ENCODE results near the gene RAMACL.

The RAMACL gene

GRCh38 chr6:166592821-166593220, 6.3 kb upstream of the RAMACL start:
- Histone ChIP-seq H3K79me2 (ENCODE audit: low read length) (no peaks in the 10 kb centered on the region), H3K4me2 (ENCODE audit: low read length) (no peak overlapping the region)

DNA sequence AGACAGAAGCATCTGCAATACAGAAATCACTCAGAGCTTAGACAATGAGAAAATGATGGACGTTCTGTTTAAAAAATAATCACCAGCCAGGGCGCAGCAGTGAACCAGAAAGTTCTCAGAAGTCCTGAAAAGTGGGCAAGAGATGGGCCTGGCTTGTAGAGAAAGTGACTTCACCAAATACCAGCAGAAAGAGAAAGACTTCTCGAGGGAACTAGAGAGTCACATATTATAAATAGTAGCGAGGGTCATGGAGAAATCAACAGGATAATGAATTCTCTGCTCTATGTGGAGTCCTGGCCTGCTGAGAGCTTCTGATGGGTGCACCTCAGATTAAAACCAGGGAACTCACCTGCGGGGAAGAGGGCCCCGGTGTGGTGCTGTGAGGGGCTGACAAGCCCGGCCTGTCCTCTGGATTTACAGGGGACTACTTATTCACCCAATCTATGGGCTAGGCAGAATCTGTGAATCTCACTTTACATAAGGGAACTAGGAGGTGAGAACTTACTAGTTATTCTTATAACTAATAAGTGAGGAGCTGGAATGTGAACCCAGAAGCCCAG, 5.6 kb upstream of the RAMACL start:
- Histone ChIP-seq H3K9me3 (ENCODE audit: insufficient read depth, low read length) (no peaks in the 10 kb centered on the region), H3K9ac (ENCODE audit: low read length) (no peak overlapping the region), H3K4me2 (ENCODE audit: low read length) (no peak overlapping the region), H3K27ac (ENCODE audit: low read length) (no peak overlapping the region), H4K20me1 (ENCODE audit: insufficient read depth, low read length) (no peaks in the 10 kb centered on the region), H3K79me2 (ENCODE audit: low read length) (no peaks in the 10 kb centered on the region), H3K36me3 (replicated peaks; ENCODE audit: low read depth, low read length) (no peaks in the 10 kb centered on the region), H3K4me3 (ENCODE audit: low read length) (no peak overlapping the region), H2AFZ (ENCODE audit: low read depth, low read length) (no peak overlapping the region), H3K4me1 (ENCODE audit: low read length) (peaks cover 46% of the 10 kb centered on the region), H3K27me3 (ENCODE audit: low read depth, low read length) (no peaks in the 10 kb centered on the region)
- no peak for TF ChIP-seq EZH2phosphoT487 (IDR thresholded peaks at IDR 0.05; ENCODE audit: low read depth)
- TF ChIP-seq CTCF (IDR thresholded peaks at IDR 0.05; ENCODE audit: low read depth, low read length), result no peak

More at GRCh38 chr6:166592821-166593220, 6.3 kb upstream of the RAMACL start:
- Histone ChIP-seq H4K20me1 (ENCODE audit: insufficient read depth, low read length) (no peaks in the 10 kb centered on the region), H2AFZ (ENCODE audit: low read depth, low read length) (no peak overlapping the region), H3K9ac (ENCODE audit: low read length) (no peak overlapping the region), H3K9me3 (ENCODE audit: insufficient read depth, low read length) (no peaks in the 10 kb centered on the region), H3K27me3 (ENCODE audit: low read depth, low read length) (no peaks in the 10 kb centered on the region), H3K27ac (ENCODE audit: low read length) (no peak overlapping the region), H3K4me1 (ENCODE audit: low read length) (peaks cover 40% of the 10 kb centered on the region), H3K36me3 (replicated peaks; ENCODE audit: low read depth, low read length) (no peaks in the 10 kb centered on the region), H3K4me3 (ENCODE audit: low read length) (no peak overlapping the region)
- TF ChIP-seq EZH2phosphoT487 (IDR thresholded peaks at IDR 0.05; ENCODE audit: low read depth) (no peak), CTCF (IDR thresholded peaks at IDR 0.05; ENCODE audit: low read depth, low read length) (no peak)

GRCh38 chr6:166591026-166591425, 4.5 kb upstream of the RAMACL start:
- no peaks in the 10 kb centered on the region for H3K79me2 ChIP-seq (ENCODE audit: low read length)
- H4K20me1 ChIP-seq (ENCODE audit: insufficient read depth, low read length), result no peaks in the 10 kb centered on the region
- H3K27me3 ChIP-seq (ENCODE audit: low read depth, low read length), result no peaks in the 10 kb centered on the region
- H3K4me2 ChIP-seq (ENCODE audit: low read length), result peak overlapping the region; percentile 100; the same call in 1 of the 2 replicates
- H2AFZ ChIP-seq (ENCODE audit: low read depth, low read length), result no peak overlapping the region
- no peaks in the 10 kb centered on the region for H3K9me3 ChIP-seq (ENCODE audit: insufficient read depth, low read length)
- H3K27ac ChIP-seq (ENCODE audit: low read length), result no peak overlapping the region
- H3K36me3 ChIP-seq (replicated peaks; ENCODE audit: low read depth, low read length), result no peaks in the 10 kb centered on the region
- peaks cover 53% of the 10 kb centered on the region for H3K4me1 ChIP-seq (ENCODE audit: low read length)
- H3K9ac ChIP-seq (ENCODE audit: low read length), result no peak overlapping the region
- no peak for TF ChIP-seq CTCF (IDR thresholded peaks at IDR 0.05; ENCODE audit: low read depth, low read length)
- TF ChIP-seq EZH2phosphoT487 (IDR thresholded peaks at IDR 0.05; ENCODE audit: low read depth), result no peak
- H3K4me3 ChIP-seq (ENCODE audit: low read length), result no peak overlapping the region

- Histone ChIP-seq H3K4me1 (ENCODE audit: low read length) (peaks cover 53% of the 10 kb centered on the region), H3K4me2 (ENCODE audit: low read length) (peak overlapping the region; percentile 100), H4K20me1 (ENCODE audit: insufficient read depth, low read length) (no peaks in the 10 kb centered on the region), H3K9ac (ENCODE audit: low read length) (peak overlapping the region; percentile 56), H3K36me3 (replicated peaks; ENCODE audit: low read depth, low read length) (no peaks in the 10 kb centered on the region), H3K27ac (ENCODE audit: low read length) (peak overlapping the region; percentile 99), H3K27me3 (ENCODE audit: low read depth, low read length) (no peaks in the 10 kb centered on the region), H3K9me3 (ENCODE audit: insufficient read depth, low read length) (no peaks in the 10 kb centered on the region), H3K79me2 (ENCODE audit: low read length) (no peaks in the 10 kb centered on the region), H2AFZ (ENCODE audit: low read depth, low read length) (no peak overlapping the region), H3K4me3 (ENCODE audit: low read length) (peak overlapping the region; percentile 77)
- no peak for TF ChIP-seq CTCF (IDR thresholded peaks at IDR 0.05; ENCODE audit: low read depth, low read length)
- TF ChIP-seq EZH2phosphoT487 (IDR thresholded peaks at IDR 0.05; ENCODE audit: low read depth), result no peak
These were observed 3.5 kb upstream of the RAMACL start for GRCh38 chr6:166589786-166590574.

Measured in OCI-LY3 (cell line).